Measurements from ENCODE around the gene SERPINA12. TPM values are rescaled to one million over a fixed set of nuclear protein-coding genes. Genes with fewer than 3 reads are reported as not detected.
A peak's percentile ranks its signal among the peaks of the same experiment; 100 is the strongest.

The SERPINA12 gene
- total RNA-seq, 1 donor, result not detected

GRCh38 chr14:94486883-94487282, 22.4 kb downstream of the SERPINA12 start:
- Histone ChIP-seq H3K27me3 (ENCODE audit: insufficient read depth, low read length) (no peaks in the 10 kb centered on the region), H3K4me2 (ENCODE audit: insufficient read depth, low read length) (peak overlapping the region; percentile 68), H2AFZ (ENCODE audit: low read length) (peak overlapping the region; percentile 92), H3K36me3 (ENCODE audit: insufficient read depth, low read length) (no peaks in the 10 kb centered on the region), H3K27ac (ENCODE audit: low read depth, low read length) (peak overlapping the region; percentile 58), H3K79me2 (ENCODE audit: insufficient read depth, low read length) (no peaks in the 10 kb centered on the region), H4K20me1 (ENCODE audit: insufficient read depth, low read length) (no peaks in the 10 kb centered on the region), H3K4me1 (ENCODE audit: insufficient read depth, low read length) (peaks cover 42% of the 10 kb centered on the region), H3K9me3 (ENCODE audit: low read depth, low read length) (no peaks in the 10 kb centered on the region), H3K4me3 (ENCODE audit: insufficient read depth, low read length) (peak overlapping the region; percentile 49)
- DNase-seq (ENCODE audit: insufficient read length, low spot score, missing footprints), result no peak
- TF ChIP-seq CTCF (IDR thresholded peaks at IDR 0.05; ENCODE audit: extremely low read depth, low read depth, low read length), result no peak

DNA sequence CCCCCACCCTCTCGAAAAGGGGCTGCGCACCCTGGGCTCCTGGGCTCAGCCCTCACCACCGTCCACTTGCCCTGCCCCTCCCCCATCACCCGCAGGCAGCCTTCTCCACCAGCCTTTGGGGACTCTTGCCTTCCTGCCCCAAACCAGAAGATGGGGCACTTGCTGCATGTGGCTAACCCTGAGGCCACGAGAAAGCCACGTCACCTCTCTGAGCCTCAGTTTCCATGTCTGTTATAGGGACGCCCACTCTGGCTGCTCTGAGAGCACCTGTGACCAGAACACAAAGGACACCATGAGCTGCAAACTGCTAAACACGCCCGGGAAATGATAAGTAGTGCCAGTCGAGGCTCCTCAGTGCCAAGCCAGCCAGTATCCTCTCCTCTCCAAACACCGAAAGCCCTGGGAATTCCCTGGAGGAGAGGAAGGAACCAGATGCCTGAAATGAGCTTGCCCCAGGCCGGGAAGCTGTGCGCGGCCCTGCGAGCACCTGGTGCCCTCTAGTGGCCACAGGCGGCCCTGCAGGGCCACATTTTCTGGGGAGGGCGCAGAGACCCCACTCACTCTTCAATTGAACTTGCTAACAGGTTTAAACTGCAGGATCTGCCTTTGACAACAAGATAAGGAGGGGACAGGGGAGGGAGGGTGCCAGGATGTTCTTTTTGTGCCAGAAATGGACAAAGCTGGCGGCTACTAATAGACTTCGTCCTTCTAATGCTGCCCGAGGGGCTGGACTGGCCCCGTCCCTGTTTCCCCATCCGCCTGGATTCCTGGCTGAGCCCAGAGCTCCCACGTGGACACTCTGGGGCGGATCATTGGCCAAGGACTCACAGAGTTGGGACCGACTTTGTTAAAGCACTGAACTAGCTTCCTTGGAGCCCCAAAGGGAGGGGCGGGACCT, 23.1 kb downstream of the SERPINA12 start:
- H3K27ac ChIP-seq (ENCODE audit: low read depth, low read length), result peak overlapping the region; percentile 58
- H3K4me1 ChIP-seq (ENCODE audit: insufficient read depth, low read length), result peaks cover 42% of the 10 kb centered on the region
- peak overlapping the region; percentile 68 for H3K4me2 ChIP-seq (ENCODE audit: insufficient read depth, low read length)
- peak; percentile 99 for TF ChIP-seq CTCF (IDR thresholded peaks at IDR 0.05; ENCODE audit: extremely low read depth, low read depth, low read length)
- H3K36me3 ChIP-seq (ENCODE audit: insufficient read depth, low read length), result no peaks in the 10 kb centered on the region
- H4K20me1 ChIP-seq (ENCODE audit: insufficient read depth, low read length), result no peaks in the 10 kb centered on the region
- no peaks in the 10 kb centered on the region for H3K27me3 ChIP-seq (ENCODE audit: insufficient read depth, low read length)
- H3K4me3 ChIP-seq (ENCODE audit: insufficient read depth, low read length), result peak overlapping the region; percentile 49
- DNase-seq (ENCODE audit: insufficient read length, low spot score, missing footprints), result peak; percentile 94
- no peaks in the 10 kb centered on the region for H3K79me2 ChIP-seq (ENCODE audit: insufficient read depth, low read length)
- no peaks in the 10 kb centered on the region for H3K9me3 ChIP-seq (ENCODE audit: low read depth, low read length)
- H2AFZ ChIP-seq (ENCODE audit: low read length), result peak overlapping the region; percentile 92

DNA sequence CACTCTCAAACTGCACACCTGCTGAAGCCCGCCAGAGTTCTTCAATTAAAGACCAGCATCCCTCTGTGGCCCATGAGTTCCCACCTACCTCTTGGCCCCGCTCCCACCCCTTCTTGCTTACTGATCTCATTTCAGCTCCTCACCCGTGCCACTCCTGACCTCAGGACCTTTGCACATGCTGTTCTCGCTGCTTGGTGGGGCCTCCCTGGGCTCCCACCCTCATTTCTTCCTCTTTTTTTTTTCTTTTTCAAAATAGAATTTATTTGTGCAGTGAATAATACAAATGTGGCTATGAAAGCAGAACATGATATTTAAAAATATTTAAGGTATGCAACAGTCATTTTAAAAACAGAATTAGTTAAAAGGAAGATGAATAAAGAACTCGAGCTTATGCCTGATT, 24.8 kb downstream of the SERPINA12 start:
- H2AFZ ChIP-seq (ENCODE audit: low read length), result no peak overlapping the region
- peaks cover 55% of the 10 kb centered on the region for H3K4me1 ChIP-seq (ENCODE audit: insufficient read depth, low read length)

More for the DNA sequence above, 24.8 kb downstream of the SERPINA12 start:
- H3K27me3 ChIP-seq (ENCODE audit: insufficient read depth, low read length), result no peaks in the 10 kb centered on the region
- no peaks in the 10 kb centered on the region for H3K36me3 ChIP-seq (ENCODE audit: insufficient read depth, low read length)
- DNase-seq (ENCODE audit: insufficient read length, low spot score, missing footprints), result no peak
- no peaks in the 10 kb centered on the region for H3K9me3 ChIP-seq (ENCODE audit: low read depth, low read length)
- no peak for TF ChIP-seq CTCF (IDR thresholded peaks at IDR 0.05; ENCODE audit: extremely low read depth, low read depth, low read length)
- no peaks in the 10 kb centered on the region for H3K79me2 ChIP-seq (ENCODE audit: insufficient read depth, low read length)
- H3K4me2 ChIP-seq (ENCODE audit: insufficient read depth, low read length), result peak overlapping the region; percentile 30
- H3K4me3 ChIP-seq (ENCODE audit: insufficient read depth, low read length), result no peak overlapping the region
- H3K27ac ChIP-seq (ENCODE audit: low read depth, low read length), result peak overlapping the region; percentile 89
- H4K20me1 ChIP-seq (ENCODE audit: insufficient read depth, low read length), result no peaks in the 10 kb centered on the region
